MM.1S (cell line): Measurements from ENCODE around the gene SLC6A20.

Experiments used
- DNase-seq: peaks from one replicate; pipeline ENCODE4 v3.0.0-alpha.2; 2015
- H2AFZ ChIP-seq: fragments of 300-600 bp; sonication (generic); 2 replicates; pipeline ENCODE4 v1.6.0; 2016; ENCODE audit warnings: antibody characterized with exemption, low read length
- H3F3A ChIP-seq: fragments of 300-600 bp; sonication (generic); 2 replicates; pipeline ENCODE4 v1.6.1; 2016; ENCODE audit warnings: mild to moderate bottlenecking, antibody characterized with exemption, low read length, moderate library complexity, mixed read lengths; ENCODE audit not compliant: insufficient read depth
- H3K27ac ChIP-seq: fragments of 300-600 bp; sonication (generic); 2 replicates; pipeline ENCODE4 v1.5.1; 2016; ENCODE audit warnings: mild to moderate bottlenecking, low read length
- H3K27me3 ChIP-seq: fragments of 300-600 bp; sonication (generic); replicated peaks from 2 replicates; pipeline ENCODE4 v1.6.0; 2016; ENCODE audit warnings: low read length; ENCODE audit not compliant: insufficient read depth
- H3K36me3 ChIP-seq: fragments of 300-600 bp; sonication (generic); replicated peaks from 2 replicates; pipeline ENCODE4 v1.6.1; 2016; ENCODE audit warnings: mild to moderate bottlenecking, low read length, mixed read lengths; ENCODE audit not compliant: insufficient read depth
- H3K4me1 ChIP-seq: fragments of 300-600 bp; sonication (generic); 2 replicates; pipeline ENCODE4 v1.6.1; 2016; ENCODE audit warnings: low read length, mixed read lengths
- H3K4me2 ChIP-seq: fragments of 300-600 bp; sonication (generic); 2 replicates; pipeline ENCODE4 v1.6.0; 2016; ENCODE audit warnings: low read depth, low read length
- H3K4me3 ChIP-seq: fragments of 300-600 bp; sonication (generic); 2 replicates; pipeline ENCODE4 v1.5.1; 2016; ENCODE audit warnings: low read length, mixed read lengths
- H3K79me2 ChIP-seq: fragments of 300-600 bp; sonication (generic); 2 replicates; pipeline ENCODE4 v1.6.1; 2016; ENCODE audit warnings: mixed run types, low read length, mixed read lengths
- H3K9ac ChIP-seq: fragments of 300-600 bp; sonication (generic); 2 replicates; pipeline ENCODE4 v1.6.1; 2016; ENCODE audit warnings: low read length, mixed read lengths
- H3K9me2 ChIP-seq: fragments of 300-600 bp; sonication (generic); replicated peaks from 2 replicates; pipeline ENCODE4 v1.6.1; 2016; ENCODE audit warnings: mild to moderate bottlenecking, low read length, mixed read lengths; ENCODE audit not compliant: insufficient read depth
- H3K9me3 ChIP-seq: fragments of 300-600 bp; sonication (generic); replicated peaks from 2 replicates; pipeline ENCODE4 v1.6.1; 2016; ENCODE audit warnings: mild to moderate bottlenecking, low read length, mixed read lengths; ENCODE audit not compliant: insufficient read depth
- H4K20me1 ChIP-seq: fragments of 300-600 bp; sonication (generic); 2 replicates; pipeline ENCODE4 v1.6.1; 2016; ENCODE audit warnings: mild to moderate bottlenecking, low read length, moderate library complexity, mixed read lengths; ENCODE audit not compliant: insufficient read depth
- CTCF ChIP-seq: fragments of 300-600 bp; sonication (generic); IDR thresholded peaks from 2 replicates; pipeline ENCODE4 v1.5.1; 2016; ENCODE audit warnings: antibody characterized with exemption, low read length, mixed read lengths
- EZH2 ChIP-seq: fragments of 300-600 bp; sonication (generic); optimal IDR thresholded peaks from 2 replicates; pipeline ENCODE3; 2017; ENCODE audit warnings: low read depth, mild to moderate bottlenecking, antibody characterized with exemption, low read length, mixed read lengths
- EZH2phosphoT487 ChIP-seq: fragments of 300-600 bp; sonication (generic); IDR thresholded peaks from 2 replicates; pipeline ENCODE4 v1.6.1; 2018; ENCODE audit warnings: antibody characterized with exemption, low read length

The SLC6A20 gene

GRCh38 chr3:45756055-45756454 lies 40.3 kb downstream of the SLC6A20 start:
- TF ChIP-seq EZH2: no peak
- TF ChIP-seq EZH2phosphoT487: no peak
- TF ChIP-seq CTCF: no peak
- no peaks in the 10 kb centered on the region for H3K9me3 ChIP-seq
- no peak for DNase-seq
- no peaks in the 10 kb centered on the region for H3K36me3 ChIP-seq
- H4K20me1 ChIP-seq: no peaks in the 10 kb centered on the region
- H3K27ac ChIP-seq: no peak overlapping the region
- no peaks in the 10 kb centered on the region for H3K4me1 ChIP-seq
- no peaks in the 10 kb centered on the region for H3K9me2 ChIP-seq
- no peak overlapping the region for H2AFZ ChIP-seq
- no peak overlapping the region for H3K4me2 ChIP-seq
- H3K79me2 ChIP-seq: no peaks in the 10 kb centered on the region
- H3K9ac ChIP-seq: no peak overlapping the region
- no peaks in the 10 kb centered on the region for H3K27me3 ChIP-seq
- no peaks in the 10 kb centered on the region for H3F3A ChIP-seq
- H3K4me3 ChIP-seq: no peak overlapping the region

GRCh38 chr3:45754461-45754860 lies 41.9 kb downstream of the SLC6A20 start:
- H3K9me3 ChIP-seq: no peaks in the 10 kb centered on the region
- H3K9me2 ChIP-seq: no peaks in the 10 kb centered on the region
- no peak overlapping the region for H3K9ac ChIP-seq
- no peak overlapping the region for H2AFZ ChIP-seq
- H4K20me1 ChIP-seq: no peaks in the 10 kb centered on the region
- DNase-seq: no peak
- TF ChIP-seq EZH2phosphoT487 (no peak), CTCF (no peak), EZH2 (no peak)
- no peaks in the 10 kb centered on the region for H3F3A ChIP-seq
- no peaks in the 10 kb centered on the region for H3K4me1 ChIP-seq
- no peaks in the 10 kb centered on the region for H3K36me3 ChIP-seq
- H3K4me2 ChIP-seq: no peak overlapping the region
- H3K4me3 ChIP-seq: no peak overlapping the region
- no peak overlapping the region for H3K27ac ChIP-seq
- no peaks in the 10 kb centered on the region for H3K79me2 ChIP-seq
- H3K27me3 ChIP-seq: no peaks in the 10 kb centered on the region

- Histone ChIP-seq H2AFZ (no peak overlapping the region), H3K4me3 (no peak overlapping the region), H3K27me3 (no peaks in the 10 kb centered on the region), H3K4me1 (no peaks in the 10 kb centered on the region), H4K20me1 (no peaks in the 10 kb centered on the region), H3K27ac (no peak overlapping the region), H3K4me2 (no peak overlapping the region), H3K36me3 (no peaks in the 10 kb centered on the region), H3K9me2 (no peaks in the 10 kb centered on the region), H3F3A (no peaks in the 10 kb centered on the region), H3K79me2 (no peaks in the 10 kb centered on the region), H3K9me3 (no peaks in the 10 kb centered on the region), H3K9ac (no peak overlapping the region)
- TF ChIP-seq EZH2phosphoT487: no peak
- TF ChIP-seq EZH2: no peak
- TF ChIP-seq CTCF: no peak
- no peak for DNase-seq
Measured at GRCh38 chr3:45753095-45753494, 43.2 kb downstream of the SLC6A20 start.
